Astrocyte (in vitro differentiated cells and primary cell): ENCODE measurements around the gene EPHA6. TPM values are rescaled to one million over a fixed set of nuclear protein-coding genes. Genes with fewer than 3 reads are reported as not detected.

Source experiments
- DNase-seq: peaks from one replicate; pipeline ENCODE4 v3.0.0-alpha.2; 2010; ENCODE audit warnings: low read depth
- FAIRE-seq: peaks from 2 replicates; lab custom pipeline; 2011; peaks lifted over from hg19 to GRCh38; lab: Jason Lieb, UNC
- H2AFZ ChIP-seq: 2 replicates; pipeline ENCODE4 v1.6.0; 2012; ENCODE audit warnings: low read depth, low read length, inconsistent platforms
- H3K27ac ChIP-seq: 2 replicates; pipeline ENCODE4 v1.5.1; 2011; ENCODE audit warnings: low read depth, low read length, inconsistent platforms
- H3K27me3 ChIP-seq: 2 replicates; pipeline ENCODE4 v1.6.0; 2011; ENCODE audit warnings: low read length, inconsistent platforms; ENCODE audit not compliant: insufficient read depth
- H3K36me3 ChIP-seq: 2 replicates; pipeline ENCODE4 v1.5.1; 2011; ENCODE audit warnings: low read length, inconsistent platforms; ENCODE audit not compliant: insufficient read depth
- H3K4me1 ChIP-seq: 2 replicates; pipeline ENCODE4 v1.5.1; 2011; ENCODE audit warnings: low read length, inconsistent platforms; ENCODE audit not compliant: insufficient read depth
- H3K4me2 ChIP-seq: 2 replicates; pipeline ENCODE4 v1.6.0; 2012; ENCODE audit warnings: low read length, inconsistent platforms
- H3K4me3 ChIP-seq: 2 replicates; pipeline ENCODE4 v1.5.1; 2011; ENCODE audit warnings: low read depth, mild to moderate bottlenecking, low read length, inconsistent platforms; ENCODE audit not compliant: insufficient read depth
- H3K79me2 ChIP-seq: 2 replicates; pipeline ENCODE4 v1.6.0; 2012; ENCODE audit warnings: mild to moderate bottlenecking, low read length, inconsistent platforms; ENCODE audit not compliant: insufficient read depth
- H3K9ac ChIP-seq: 2 replicates; pipeline ENCODE4 v1.6.0; 2012; ENCODE audit warnings: mild to moderate bottlenecking, low read length, inconsistent platforms
- H3K9me3 ChIP-seq: 2 replicates; pipeline ENCODE4 v1.5.1; 2012; ENCODE audit warnings: low read depth, mild to moderate bottlenecking, low read length, inconsistent platforms; ENCODE audit not compliant: insufficient read depth
- H4K20me1 ChIP-seq: 2 replicates; pipeline ENCODE4 v1.6.0; 2012; ENCODE audit warnings: low read length, inconsistent platforms; ENCODE audit not compliant: insufficient read depth
- H3K27ac Mint-ChIP-seq: one replicate; pipeline ENCODE4 v1.8.0; 2021; ENCODE audit warnings: mild to moderate bottlenecking, mixed read lengths; ENCODE audit not compliant: unreplicated experiment
- H3K27me3 Mint-ChIP-seq: one replicate; pipeline ENCODE4 v1.8.0; 2021; ENCODE audit warnings: low read depth, mixed read lengths; ENCODE audit not compliant: unreplicated experiment
- H3K36me3 Mint-ChIP-seq: one replicate; pipeline ENCODE4 v1.8.0; 2021; ENCODE audit warnings: low read depth, mixed read lengths; ENCODE audit not compliant: unreplicated experiment
- H3K4me1 Mint-ChIP-seq: one replicate; pipeline ENCODE4 v1.8.0; 2021; ENCODE audit warnings: low read depth, mixed read lengths; ENCODE audit not compliant: unreplicated experiment
- H3K4me3 Mint-ChIP-seq: one replicate; pipeline ENCODE4 v1.8.0; 2021; ENCODE audit warnings: mild to moderate bottlenecking, moderate library complexity, mixed read lengths; ENCODE audit not compliant: unreplicated experiment
- H3K9me3 Mint-ChIP-seq: one replicate; pipeline ENCODE4 v1.8.0; 2021; ENCODE audit warnings: mild to moderate bottlenecking, mixed read lengths; ENCODE audit not compliant: unreplicated experiment
- CTCF ChIP-seq: IDR thresholded peaks from 2 replicates; pipeline ENCODE4 v1.5.1; 2011; ENCODE audit warnings: low read depth, mild to moderate bottlenecking, inconsistent platforms, low read length, moderate library complexity; ENCODE audit not compliant: insufficient read depth
- EZH2 ChIP-seq: IDR thresholded peaks from 2 replicates; pipeline ENCODE4 v1.6.1; 2012; ENCODE audit warnings: mild to moderate bottlenecking, low read length, inconsistent platforms; ENCODE audit not compliant: insufficient read depth
- total RNA-seq: library from RNA; stranded (reverse); gene quantifications from 2 replicates; pipeline ENCODE4 v1.2.1, GENCODE V29; 2021

The EPHA6 gene
- total RNA-seq, 1 donor from 2014 or later, result 1.7 TPM

- Mint-ChIP-seq H3K4me3 (no peak overlapping the region), H3K27me3 (no peaks in the 10 kb centered on the region), H3K4me1 (no peaks in the 10 kb centered on the region), H3K27ac (no peak overlapping the region), H3K9me3 (no peaks in the 10 kb centered on the region), H3K36me3 (no peaks in the 10 kb centered on the region)
- Histone ChIP-seq H3K9me3 (no peaks in the 10 kb centered on the region), H3K4me2 (no peak overlapping the region), H3K36me3 (no peaks in the 10 kb centered on the region), H3K79me2 (no peaks in the 10 kb centered on the region), H3K9ac (no peak overlapping the region), H3K4me3 (no peak overlapping the region), H3K4me1 (no peaks in the 10 kb centered on the region), H4K20me1 (no peaks in the 10 kb centered on the region), H3K27me3 (no peaks in the 10 kb centered on the region), H2AFZ (no peak overlapping the region), H3K27ac (no peak overlapping the region)
- FAIRE-seq, result no peak
- TF ChIP-seq EZH2 (no peak), CTCF (no peak)
- DNase-seq, result no peak
Measured at GRCh38 chr3:97070302-97070701, 255.9 kb downstream of the EPHA6 start.

- H2AFZ ChIP-seq, result no peak overlapping the region
- H3K4me2 ChIP-seq, result no peak overlapping the region
- H3K4me3 ChIP-seq, result no peak overlapping the region
- no peaks in the 10 kb centered on the region for H3K27me3 ChIP-seq
- Mint-ChIP-seq H3K9me3 (peaks cover 2% of the 10 kb centered on the region), H3K4me1 (no peaks in the 10 kb centered on the region), H3K36me3 (no peaks in the 10 kb centered on the region), H3K27me3 (no peaks in the 10 kb centered on the region), H3K4me3 (no peak overlapping the region), H3K27ac (no peak overlapping the region)
- no peaks in the 10 kb centered on the region for H3K9me3 ChIP-seq
- DNase-seq (no peak), FAIRE-seq (no peak)
- no peak overlapping the region for H3K27ac ChIP-seq
- no peaks in the 10 kb centered on the region for H4K20me1 ChIP-seq
- no peaks in the 10 kb centered on the region for H3K79me2 ChIP-seq
- no peaks in the 10 kb centered on the region for H3K4me1 ChIP-seq
- H3K9ac ChIP-seq, result no peak overlapping the region
- TF ChIP-seq EZH2, result no peak
- TF ChIP-seq CTCF, result no peak
- no peaks in the 10 kb centered on the region for H3K36me3 ChIP-seq
Measured at GRCh38 chr3:97074546-97074945, 260.2 kb downstream of the EPHA6 start.

- no peak for TF ChIP-seq CTCF
- no peak for TF ChIP-seq EZH2
- Mint-ChIP-seq H3K36me3 (no peaks in the 10 kb centered on the region), H3K27ac (no peak overlapping the region), H3K9me3 (peaks cover 2% of the 10 kb centered on the region), H3K4me3 (no peak overlapping the region), H3K4me1 (no peaks in the 10 kb centered on the region), H3K27me3 (no peaks in the 10 kb centered on the region)
- H3K27me3 ChIP-seq, result no peaks in the 10 kb centered on the region
- H3K36me3 ChIP-seq, result no peaks in the 10 kb centered on the region
- H3K9ac ChIP-seq, result no peak overlapping the region
- H2AFZ ChIP-seq, result no peak overlapping the region
- no peaks in the 10 kb centered on the region for H3K79me2 ChIP-seq
- H3K27ac ChIP-seq, result no peak overlapping the region
- no peaks in the 10 kb centered on the region for H4K20me1 ChIP-seq
- no peaks in the 10 kb centered on the region for H3K9me3 ChIP-seq
- H3K4me1 ChIP-seq, result no peaks in the 10 kb centered on the region
- no peak overlapping the region for H3K4me3 ChIP-seq
- FAIRE-seq (no peak), DNase-seq (no peak)
- no peak overlapping the region for H3K4me2 ChIP-seq
Measured at GRCh38 chr3:97076673-97077072, 262.3 kb downstream of the EPHA6 start.
